Measurements from ENCODE around the gene MRPS35. TPM values are rescaled to one million over a fixed set of nuclear protein-coding genes. Genes with fewer than 3 reads are reported as not detected.

Gene MRPS35
- total RNA-seq, 4 donors from 2014 or later: 25.7 to 61.8 (median 56.3) TPM

GRCh38 chr12:27695556-27696292 is 14.9 kb upstream of the MRPS35 start:
- Histone ChIP-seq H3K9me3 (no peaks in the 10 kb centered on the region), H3K27ac (no peak overlapping the region), H3K36me3 (peaks cover 0 to 64% (median 18%) of the 10 kb centered on the region in 3 donors), H3K4me3 (no peak overlapping the region), H3K4me1 (no peaks in the 10 kb centered on the region), H3K27me3 (no peaks in the 10 kb centered on the region)
- DNase-seq: no peak
- intact Hi-C loops (cut with DNase I): no loop called here
- WGBS, 2 donors: 86 to 87% methylated on average over 6 of the region's 6 CpGs
- TF ChIP-seq CTCF (IDR thresholded peaks at IDR 0.05) (no peak), POLR2A (IDR thresholded peaks at IDR 0.05) (no peak)

GRCh38 chr12:27696293-27696652 is 14.4 kb upstream of the MRPS35 start, which contains the start of gene REP15:
Gene REP15 (plus strand): TSS chr12:27696447. CDS start chr12:27696563, 116 bp downstream.
- H3K4me3 ChIP-seq: no peak within 1 kb of the TSS
- H3K36me3 ChIP-seq: peaks cover 0 to 58% (median 18%) of the 10 kb centered on the region in 3 donors
- no peak for DNase-seq
- H3K27ac ChIP-seq: no peak within 1 kb of the TSS
- no peaks in the 10 kb centered on the region for H3K27me3 ChIP-seq
- TF ChIP-seq POLR2A (IDR thresholded peaks at IDR 0.05): no peak
- TF ChIP-seq CTCF (IDR thresholded peaks at IDR 0.05): no peak
- no peaks in the 10 kb centered on the region for H3K9me3 ChIP-seq
- 83 to 85% methylated on average over 5 of the region's 5 CpGs for WGBS, 2 donors
- intact Hi-C loops (cut with DNase I): no loop called here
- H3K4me1 ChIP-seq: no peaks in the 10 kb centered on the region

- intact Hi-C loops (cut with DNase I): no loop called here
- no peak for DNase-seq
- TF ChIP-seq POLR2A (IDR thresholded peaks at IDR 0.05): no peak
- no peak for TF ChIP-seq CTCF (IDR thresholded peaks at IDR 0.05)
- no peaks in the 10 kb centered on the region for H3K27me3 ChIP-seq
- WGBS, 2 donors: 91% methylated on average over 3 of the region's 3 CpGs
- no peaks in the 10 kb centered on the region for H3K9me3 ChIP-seq
- H3K36me3 ChIP-seq: peaks cover 0 to 51% (median 13%) of the 10 kb centered on the region in 3 donors
- no peak overlapping the region for H3K27ac ChIP-seq
- H3K4me1 ChIP-seq: no peaks in the 10 kb centered on the region
- H3K4me3 ChIP-seq: no peak overlapping the region
Observed at GRCh38 chr12:27696864-27697564, 13.6 kb upstream of the MRPS35 start.

GRCh38 chr12:27703720-27704452 is 6.7 kb upstream of the MRPS35 start:
- TF ChIP-seq CTCF (IDR thresholded peaks at IDR 0.05): peak; percentile 52 to 93 (median 83)
- TF ChIP-seq POLR2A (IDR thresholded peaks at IDR 0.05): no peak
- H3K36me3 ChIP-seq: no peaks in the 10 kb centered on the region
- peaks cover 0 to 13% (median 0%) of the 10 kb centered on the region in 3 donors for H3K4me1 ChIP-seq

More at GRCh38 chr12:27703720-27704452, 6.7 kb upstream of the MRPS35 start:
- H3K27me3 ChIP-seq: no peaks in the 10 kb centered on the region
- intact Hi-C loops (cut with DNase I): no loop called here
- WGBS, 2 donors: 3 to 6% methylated on average over 4 of the region's 4 CpGs
- no peak overlapping the region for H3K4me3 ChIP-seq
- H3K27ac ChIP-seq: no peak overlapping the region
- H3K9me3 ChIP-seq: no peaks in the 10 kb centered on the region
- DNase-seq: no peak

Data from esophagus squamous epithelium (tissue), 5 donors.